Subcutaneous abdominal adipose tissue (tissue), 5 donors: ENCODE measurements around the gene MYO5C.

Experiments used
- H3K27ac ChIP-seq: one replicate; pipeline ENCODE4 v1.7.0; 2013; ENCODE audit warnings: low read depth, mild to moderate bottlenecking, inconsistent platforms, low read length, moderate library complexity
- H3K27me3 ChIP-seq, 5 donors: one replicate each; pipeline ENCODE4 v1.7.0; 2013; ENCODE audit warnings: low read length in 5 of 5, inconsistent platforms in 1 of 5; ENCODE audit not compliant: control insufficient read depth in 5 of 5, insufficient read depth in 4 of 5
- H3K36me3 ChIP-seq, 5 donors: one replicate each; pipeline ENCODE4 v1.7.0; 2013; ENCODE audit warnings: low read length in 5 of 5; ENCODE audit not compliant: control insufficient read depth in 5 of 5, insufficient read depth in 5 of 5
- H3K4me1 ChIP-seq, 5 donors: one replicate each; pipeline ENCODE4 v1.7.0; 2013; ENCODE audit warnings: low read length in 5 of 5, mild to moderate bottlenecking in 3 of 5, moderate library complexity in 1 of 5; ENCODE audit not compliant: control insufficient read depth in 5 of 5, insufficient read depth in 5 of 5
- H3K4me3 ChIP-seq, 5 donors: one replicate each; pipeline ENCODE4 v1.7.0; 2013; ENCODE audit warnings: low read length in 5 of 5, low read depth in 1 of 5
- H3K9ac ChIP-seq, 5 donors: one replicate each; pipeline ENCODE4 v1.7.0; 2013; ENCODE audit warnings: low read length in 5 of 5, mild to moderate bottlenecking in 4 of 5, moderate library complexity in 3 of 5
- H3K9me3 ChIP-seq, 5 donors: one replicate each; pipeline ENCODE4 v1.7.0; 2013; ENCODE audit warnings: low read length in 5 of 5; ENCODE audit not compliant: control insufficient read depth in 5 of 5
- donor health status: healthy.
- donor health status: healthy.
- donor health status: healthy.
- donor health status: healthy.
- donor health status: healthy.

The MYO5C gene

DNA sequence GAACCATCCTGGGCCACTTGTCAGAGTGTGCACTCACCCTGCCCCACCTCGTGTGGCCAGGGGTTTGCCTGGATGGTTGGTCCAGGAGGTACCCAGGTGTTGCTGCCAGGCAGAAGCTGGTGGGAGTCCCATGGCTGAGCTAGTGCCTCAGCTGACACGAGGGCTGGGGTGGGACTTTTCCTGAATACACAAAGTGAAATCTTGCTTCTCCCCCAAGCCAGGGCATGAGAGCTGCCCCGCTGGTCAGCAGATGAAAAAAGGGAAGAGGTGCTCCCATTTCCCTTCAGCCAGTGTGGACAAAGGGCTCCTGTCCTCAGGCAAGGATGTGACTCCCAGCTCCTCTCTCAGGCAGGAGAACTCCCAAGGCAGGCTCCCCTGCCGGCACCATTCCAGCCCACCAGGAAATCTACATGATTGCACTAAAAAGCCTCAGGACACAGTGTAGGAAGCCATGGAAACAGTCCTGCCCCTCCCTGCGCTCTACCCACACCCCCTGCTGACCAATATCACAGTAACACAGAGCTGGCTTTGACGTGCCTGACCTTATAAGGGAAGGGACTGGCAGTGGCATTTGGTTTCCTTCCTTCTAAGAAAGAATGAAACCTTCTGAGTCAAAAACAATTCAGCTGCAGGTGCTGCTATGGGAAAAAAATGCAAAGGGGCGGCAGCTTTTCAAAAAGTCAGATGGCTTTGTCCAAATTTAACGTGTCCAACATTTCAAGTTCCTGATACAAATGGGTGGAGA is 33.9 kb downstream of the MYO5C start:
- Histone ChIP-seq H3K4me3 (peak overlapping the region in 4 of 5 donors; percentile 0 to 45 (median 22)), H3K9me3 (no peaks in the 10 kb centered on the region), H3K4me1 (peaks cover 16 to 44% (median 38%) of the 10 kb centered on the region in 5 donors), H3K27ac (peak overlapping the region; percentile 67), H3K36me3 (peaks cover 0 to 11% (median 2%) of the 10 kb centered on the region in 5 donors), H3K9ac (peak overlapping the region in 1 of 5 donors; percentile 14), H3K27me3 (no peaks in the 10 kb centered on the region)

GRCh38 chr15:52261026-52261425 is 34.6 kb downstream of the MYO5C start:
- no peak overlapping the region for H3K9ac ChIP-seq
- H3K4me3 ChIP-seq, result no peak overlapping the region
- H3K27me3 ChIP-seq, result no peaks in the 10 kb centered on the region
- H3K36me3 ChIP-seq, result peaks cover 0 to 9% (median 2%) of the 10 kb centered on the region in 5 donors
- no peaks in the 10 kb centered on the region for H3K9me3 ChIP-seq
- no peak overlapping the region for H3K27ac ChIP-seq
- H3K4me1 ChIP-seq, result peaks cover 16 to 47% (median 42%) of the 10 kb centered on the region in 5 donors

GRCh38 chr15:52259503-52259902 is 36.1 kb downstream of the MYO5C start:
- H3K9ac ChIP-seq, result no peak overlapping the region
- H3K27me3 ChIP-seq, result no peaks in the 10 kb centered on the region
- no peaks in the 10 kb centered on the region for H3K9me3 ChIP-seq
- H3K4me3 ChIP-seq, result no peak overlapping the region
- H3K36me3 ChIP-seq, result peaks cover 0 to 12% (median 0%) of the 10 kb centered on the region in 5 donors
- H3K27ac ChIP-seq, result no peak overlapping the region
- H3K4me1 ChIP-seq, result peaks cover 16 to 42% (median 34%) of the 10 kb centered on the region in 5 donors

GRCh38 chr15:52258461-52258860 is 37.1 kb downstream of the MYO5C start:
- Histone ChIP-seq H3K36me3 (peaks cover 0 to 14% (median 0%) of the 10 kb centered on the region in 5 donors), H3K27me3 (no peaks in the 10 kb centered on the region), H3K27ac (no peak overlapping the region), H3K9ac (no peak overlapping the region), H3K9me3 (no peaks in the 10 kb centered on the region), H3K4me1 (peaks cover 16 to 40% (median 34%) of the 10 kb centered on the region in 5 donors), H3K4me3 (no peak overlapping the region)

- H3K4me1 ChIP-seq, result peaks cover 12 to 34% (median 33%) of the 10 kb centered on the region in 5 donors
- H3K9ac ChIP-seq, result no peak overlapping the region
- H3K36me3 ChIP-seq, result peaks cover 0 to 19% (median 0%) of the 10 kb centered on the region in 5 donors
- H3K27ac ChIP-seq, result peak overlapping the region; percentile 19
- H3K4me3 ChIP-seq, result no peak overlapping the region
- H3K9me3 ChIP-seq, result no peaks in the 10 kb centered on the region
- H3K27me3 ChIP-seq, result no peaks in the 10 kb centered on the region
Observed at GRCh38 chr15:52257734-52258062, 37.9 kb downstream of the MYO5C start.

GRCh38 chr15:52256930-52257733 is 38.5 kb downstream of the MYO5C start:
- no peaks in the 10 kb centered on the region for H3K9me3 ChIP-seq
- H3K27me3 ChIP-seq, result no peaks in the 10 kb centered on the region
- H3K4me1 ChIP-seq, result peaks cover 9 to 29% (median 27%) of the 10 kb centered on the region in 5 donors
- H3K9ac ChIP-seq, result no peak overlapping the region
- H3K36me3 ChIP-seq, result peaks cover 0 to 19% (median 0%) of the 10 kb centered on the region in 5 donors
- H3K4me3 ChIP-seq, result no peak overlapping the region
- peak overlapping the region; percentile 19 for H3K27ac ChIP-seq

DNA sequence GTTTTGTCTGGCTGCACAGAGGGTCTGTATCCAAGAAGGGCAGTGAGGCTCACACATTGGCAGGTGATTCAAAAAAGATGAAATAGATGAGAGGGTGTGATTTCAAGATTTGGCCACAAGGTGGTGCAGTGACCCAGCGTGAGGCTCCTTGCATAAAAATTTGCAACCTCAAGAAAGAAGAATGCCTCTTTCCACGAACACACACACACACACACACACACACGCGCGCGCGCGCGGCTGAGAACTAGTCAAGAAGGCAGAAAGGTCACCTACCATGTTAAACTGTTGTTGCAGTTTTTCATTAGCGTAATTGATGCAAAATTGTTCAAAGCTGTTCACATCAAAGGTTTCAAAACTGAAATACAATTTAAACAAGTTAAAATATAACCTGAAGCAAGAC is 39.2 kb downstream of the MYO5C start:
- no peaks in the 10 kb centered on the region for H3K27me3 ChIP-seq
- no peaks in the 10 kb centered on the region for H3K9me3 ChIP-seq
- peaks cover 7 to 23% (median 20%) of the 10 kb centered on the region in 5 donors for H3K4me1 ChIP-seq
- H3K27ac ChIP-seq, result peak overlapping the region; percentile 19
- peaks cover 0 to 19% (median 0%) of the 10 kb centered on the region in 5 donors for H3K36me3 ChIP-seq
- no peak overlapping the region for H3K9ac ChIP-seq
- no peak overlapping the region for H3K4me3 ChIP-seq

GRCh38 chr15:52255935-52256334 is 39.7 kb downstream of the MYO5C start:
- H3K36me3 ChIP-seq, result peaks cover 0 to 19% (median 0%) of the 10 kb centered on the region in 5 donors
- H3K4me1 ChIP-seq, result peaks cover 7 to 18% (median 17%) of the 10 kb centered on the region in 5 donors
- no peak overlapping the region for H3K9ac ChIP-seq
- no peaks in the 10 kb centered on the region for H3K9me3 ChIP-seq
- no peak overlapping the region for H3K4me3 ChIP-seq
- no peak overlapping the region for H3K27ac ChIP-seq
- H3K27me3 ChIP-seq, result no peaks in the 10 kb centered on the region

DNA sequence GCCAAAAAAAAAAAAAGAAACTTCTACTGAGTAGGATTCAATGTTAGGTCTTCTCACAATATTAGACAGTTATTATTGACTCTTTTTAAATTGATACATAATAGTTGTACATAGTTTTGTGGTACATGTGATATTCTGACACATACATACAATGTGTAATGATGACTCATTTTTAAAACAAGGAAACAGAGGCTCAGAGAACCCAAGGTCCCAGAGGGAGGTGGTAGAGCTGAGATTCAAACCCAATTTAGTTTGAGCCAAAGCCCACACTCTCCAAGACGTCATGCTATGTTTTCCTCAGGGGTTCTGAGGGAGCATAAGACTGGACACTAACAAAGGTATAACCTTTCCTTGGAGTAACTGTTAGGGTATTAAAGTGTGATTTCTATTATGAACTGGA is 40.6 kb downstream of the MYO5C start:
- Histone ChIP-seq H3K4me3 (no peak overlapping the region), H3K27me3 (no peaks in the 10 kb centered on the region), H3K4me1 (peaks cover 7 to 18% (median 15%) of the 10 kb centered on the region in 5 donors), H3K9me3 (no peaks in the 10 kb centered on the region), H3K9ac (no peak overlapping the region), H3K27ac (no peak overlapping the region), H3K36me3 (peaks cover 0 to 19% (median 0%) of the 10 kb centered on the region in 5 donors)

DNA sequence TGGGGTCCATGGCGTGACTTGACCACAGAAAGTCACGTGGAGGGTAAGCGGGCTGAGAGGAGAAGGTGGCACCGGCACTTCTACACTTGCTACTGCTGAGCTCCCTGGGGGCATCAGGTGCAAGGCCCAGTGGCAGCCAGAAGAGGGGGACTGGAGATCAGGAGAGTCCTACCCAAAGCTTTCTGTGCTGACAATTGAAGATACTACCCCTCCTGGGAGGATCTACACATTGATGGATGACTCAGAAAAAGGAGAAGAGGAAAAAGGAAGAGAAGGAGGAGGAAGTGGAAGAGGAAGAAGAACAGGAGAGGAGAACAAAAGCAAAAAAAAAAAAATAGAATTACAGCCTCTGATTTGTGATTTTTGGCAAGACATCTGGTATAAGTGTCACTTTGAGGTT is 41.2 kb downstream of the MYO5C start:
- no peak overlapping the region for H3K4me3 ChIP-seq
- no peaks in the 10 kb centered on the region for H3K27me3 ChIP-seq
- peaks cover 7 to 18% (median 15%) of the 10 kb centered on the region in 5 donors for H3K4me1 ChIP-seq
- H3K27ac ChIP-seq, result no peak overlapping the region
- H3K36me3 ChIP-seq, result peaks cover 0 to 23% (median 0%) of the 10 kb centered on the region in 5 donors
- H3K9ac ChIP-seq, result no peak overlapping the region
- no peaks in the 10 kb centered on the region for H3K9me3 ChIP-seq
